Measurements from ENCODE around the gene LYZL6.

Gene LYZL6

GRCh38 chr17:35892091-35893035, 51.1 kb downstream of the LYZL6 start:
- no peak for TF ChIP-seq MYC (IDR thresholded peaks at IDR 0.05; ENCODE audit: low read depth, low read length)
- TF ChIP-seq POLR2A (IDR thresholded peaks at IDR 0.05; ENCODE audit: extremely low read depth, insufficient read length) = no peak
- TF ChIP-seq, protein P1, sequence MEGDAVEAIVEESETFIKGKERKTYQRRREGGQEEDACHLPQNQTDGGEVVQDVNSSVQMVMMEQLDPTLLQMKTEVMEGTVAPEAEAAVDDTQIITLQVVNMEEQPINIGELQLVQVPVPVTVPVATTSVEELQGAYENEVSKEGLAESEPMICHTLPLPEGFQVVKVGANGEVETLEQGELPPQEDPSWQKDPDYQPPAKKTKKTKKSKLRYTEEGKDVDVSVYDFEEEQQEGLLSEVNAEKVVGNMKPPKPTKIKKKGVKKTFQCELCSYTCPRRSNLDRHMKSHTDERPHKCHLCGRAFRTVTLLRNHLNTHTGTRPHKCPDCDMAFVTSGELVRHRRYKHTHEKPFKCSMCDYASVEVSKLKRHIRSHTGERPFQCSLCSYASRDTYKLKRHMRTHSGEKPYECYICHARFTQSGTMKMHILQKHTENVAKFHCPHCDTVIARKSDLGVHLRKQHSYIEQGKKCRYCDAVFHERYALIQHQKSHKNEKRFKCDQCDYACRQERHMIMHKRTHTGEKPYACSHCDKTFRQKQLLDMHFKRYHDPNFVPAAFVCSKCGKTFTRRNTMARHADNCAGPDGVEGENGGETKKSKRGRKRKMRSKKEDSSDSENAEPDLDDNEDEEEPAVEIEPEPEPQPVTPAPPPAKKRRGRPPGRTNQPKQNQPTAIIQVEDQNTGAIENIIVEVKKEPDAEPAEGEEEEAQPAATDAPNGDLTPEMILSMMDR (IDR thresholded peaks at IDR 0.05; ENCODE audit: low read depth, low read length) = no peak
- TF ChIP-seq, protein P2, sequence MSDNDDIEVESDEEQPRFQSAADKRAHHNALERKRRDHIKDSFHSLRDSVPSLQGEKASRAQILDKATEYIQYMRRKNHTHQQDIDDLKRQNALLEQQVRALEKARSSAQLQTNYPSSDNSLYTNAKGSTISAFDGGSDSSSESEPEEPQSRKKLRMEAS (IDR thresholded peaks at IDR 0.05; ENCODE audit: low read depth, low read length) = peak; percentile 32
- H3K4me3 ChIP-seq (ENCODE audit: low read depth, low read length) = no peak overlapping the region
- peak; percentile 76 for DNase-seq (ENCODE audit: low read depth)

- no peak for DNase-seq (ENCODE audit: low read depth)
- H3K4me3 ChIP-seq (ENCODE audit: low read depth, low read length) = no peak overlapping the region
- no peak for TF ChIP-seq POLR2A (IDR thresholded peaks at IDR 0.05; ENCODE audit: extremely low read depth, insufficient read length)
- TF ChIP-seq, protein P2 (IDR thresholded peaks at IDR 0.05; ENCODE audit: low read depth, low read length) = no peak
- no peak for TF ChIP-seq MYC (IDR thresholded peaks at IDR 0.05; ENCODE audit: low read depth, low read length)
- TF ChIP-seq, protein P1 (IDR thresholded peaks at IDR 0.05; ENCODE audit: low read depth, low read length) = no peak
Measured at GRCh38 chr17:35891269-35891668, 52.2 kb downstream of the LYZL6 start.

DNA sequence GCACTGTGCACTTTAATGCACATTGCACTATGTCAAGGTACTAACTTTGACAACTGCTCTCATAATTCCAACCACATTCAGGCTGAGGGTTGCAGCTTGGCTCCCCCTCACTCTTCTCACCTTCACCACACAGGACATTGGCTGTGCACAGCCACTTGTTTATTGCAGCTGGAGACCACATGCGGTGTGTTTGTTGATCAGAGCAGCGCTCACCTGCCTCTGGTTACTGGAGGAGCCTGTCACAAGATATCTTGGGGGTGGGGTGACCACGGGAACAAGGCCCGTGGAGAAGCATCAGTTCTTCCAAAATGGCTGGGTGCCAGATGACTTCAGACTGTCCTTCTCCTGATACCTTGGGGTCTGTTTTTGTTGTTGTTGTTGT, 52.7 kb downstream of the LYZL6 start:
- TF ChIP-seq, protein P2 (IDR thresholded peaks at IDR 0.05; ENCODE audit: low read depth, low read length) = no peak
- TF ChIP-seq, protein P1 (IDR thresholded peaks at IDR 0.05; ENCODE audit: low read depth, low read length) = no peak
- no peak for TF ChIP-seq MYC (IDR thresholded peaks at IDR 0.05; ENCODE audit: low read depth, low read length)
- DNase-seq (ENCODE audit: low read depth) = no peak
- H3K4me3 ChIP-seq (ENCODE audit: low read depth, low read length) = no peak overlapping the region

GRCh38 chr17:35889818-35890773, 53.4 kb downstream of the LYZL6 start:
- DNase-seq (ENCODE audit: low read depth) = no peak
- no peak overlapping the region for H3K4me3 ChIP-seq (ENCODE audit: low read depth, low read length)
- TF ChIP-seq, protein P1 (IDR thresholded peaks at IDR 0.05; ENCODE audit: low read depth, low read length) = no peak
- no peak for TF ChIP-seq POLR2A (IDR thresholded peaks at IDR 0.05; ENCODE audit: extremely low read depth, insufficient read length)
- TF ChIP-seq MYC (IDR thresholded peaks at IDR 0.05; ENCODE audit: low read depth, low read length) = no peak
- TF ChIP-seq, protein P2 (IDR thresholded peaks at IDR 0.05; ENCODE audit: low read depth, low read length) = no peak

DNA sequence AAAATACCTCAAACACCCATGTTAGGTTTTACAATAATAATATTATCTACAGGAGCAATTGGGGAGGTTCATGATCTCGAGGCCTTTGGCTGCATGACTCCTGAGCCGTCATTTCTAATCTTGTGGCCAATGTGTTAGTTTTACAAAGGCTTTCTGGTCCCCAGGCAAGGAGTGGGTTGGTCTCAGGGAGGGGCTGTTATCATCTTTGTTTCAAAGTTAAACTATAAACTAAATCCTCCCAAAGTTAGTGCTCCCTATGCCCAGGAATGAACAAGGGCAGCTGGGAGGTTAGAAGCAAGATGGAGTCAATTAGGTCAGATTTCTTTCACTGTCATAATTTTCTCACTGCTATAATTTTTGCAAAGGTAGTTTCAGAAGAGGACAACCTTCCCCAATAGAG, 54.3 kb downstream of the LYZL6 start:
- no peak overlapping the region for H3K4me3 ChIP-seq (ENCODE audit: low read depth, low read length)
- DNase-seq (ENCODE audit: low read depth) = no peak
- TF ChIP-seq, protein P1 (IDR thresholded peaks at IDR 0.05; ENCODE audit: low read depth, low read length) = no peak
- TF ChIP-seq POLR2A (IDR thresholded peaks at IDR 0.05; ENCODE audit: extremely low read depth, insufficient read length) (no peak), MYC (IDR thresholded peaks at IDR 0.05; ENCODE audit: low read depth, low read length) (no peak)
- TF ChIP-seq, protein P2 (IDR thresholded peaks at IDR 0.05; ENCODE audit: low read depth, low read length) = no peak
